ENCODE data around the gene CMTM8.

Gene CMTM8

DNA sequence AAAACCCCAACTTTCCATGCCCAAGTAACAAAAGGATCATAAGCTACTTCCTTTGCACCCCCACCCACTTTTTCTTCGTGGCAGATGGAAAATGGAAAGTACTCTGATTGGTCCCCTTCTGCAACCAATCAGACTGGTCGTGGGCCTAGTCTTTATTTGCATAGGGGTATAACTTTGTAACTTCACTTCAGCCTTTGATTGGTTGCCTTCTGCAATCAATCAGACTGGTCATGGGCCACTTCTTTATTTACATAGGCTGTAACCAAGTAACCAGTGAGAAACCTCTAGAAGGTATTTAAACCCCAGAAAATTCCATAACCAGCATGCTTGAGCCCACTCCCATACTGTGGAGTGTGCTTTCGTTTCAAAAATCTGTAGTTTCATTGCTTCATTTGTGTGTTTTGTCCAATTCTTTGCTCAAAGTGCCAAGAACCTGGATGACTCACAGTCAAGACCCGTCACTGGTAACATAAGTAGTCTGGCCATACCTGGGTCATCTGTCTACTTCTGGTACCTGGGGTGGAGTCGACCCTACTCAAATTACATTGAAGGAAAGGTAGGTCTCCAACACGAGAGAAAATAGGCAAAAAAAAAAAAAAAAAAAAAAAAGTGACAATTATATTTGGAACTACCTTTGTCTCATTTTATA lies 41.9 kb downstream of the CMTM8 start:
- TF ChIP-seq GATA2 (IDR thresholded peaks at IDR 0.05; ENCODE audit: low read depth, low read length), result no peak
- no peak for TF ChIP-seq GATA3 (IDR thresholded peaks at IDR 0.05; ENCODE audit: low read depth, low read length)

GRCh38 chr3:32281570-32282106 lies 43.2 kb downstream of the CMTM8 start:
- no peak for TF ChIP-seq GATA2 (IDR thresholded peaks at IDR 0.05; ENCODE audit: low read depth, low read length)
- TF ChIP-seq GATA3 (IDR thresholded peaks at IDR 0.05; ENCODE audit: low read depth, low read length), result no peak

- TF ChIP-seq GATA2 (IDR thresholded peaks at IDR 0.05; ENCODE audit: low read depth, low read length), result no peak
- no peak for TF ChIP-seq GATA3 (IDR thresholded peaks at IDR 0.05; ENCODE audit: low read depth, low read length)
Measured at GRCh38 chr3:32282578-32283154, 44.2 kb downstream of the CMTM8 start.

DNA sequence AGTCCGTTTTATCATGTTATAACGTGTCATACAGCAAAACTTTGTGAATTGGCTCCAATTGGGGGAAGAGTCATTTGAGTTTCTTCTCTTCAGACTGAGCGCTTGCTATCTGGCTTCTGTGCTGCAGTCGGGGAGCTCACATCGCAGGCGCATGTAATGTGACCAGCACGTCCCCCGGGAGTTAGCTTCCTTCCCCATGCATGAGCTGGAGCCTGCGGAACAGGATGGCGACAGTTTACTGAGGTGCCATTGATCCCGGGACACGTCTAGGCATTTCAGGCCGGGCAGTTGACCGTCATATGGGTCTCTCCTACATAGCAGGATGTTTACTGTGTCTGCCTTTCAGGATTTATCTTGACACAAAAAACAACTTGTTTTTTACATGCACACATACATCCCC lies 44.8 kb downstream of the CMTM8 start:
- TF ChIP-seq GATA2 (IDR thresholded peaks at IDR 0.05; ENCODE audit: low read depth, low read length) (no peak), GATA3 (IDR thresholded peaks at IDR 0.05; ENCODE audit: low read depth, low read length) (no peak)

DNA sequence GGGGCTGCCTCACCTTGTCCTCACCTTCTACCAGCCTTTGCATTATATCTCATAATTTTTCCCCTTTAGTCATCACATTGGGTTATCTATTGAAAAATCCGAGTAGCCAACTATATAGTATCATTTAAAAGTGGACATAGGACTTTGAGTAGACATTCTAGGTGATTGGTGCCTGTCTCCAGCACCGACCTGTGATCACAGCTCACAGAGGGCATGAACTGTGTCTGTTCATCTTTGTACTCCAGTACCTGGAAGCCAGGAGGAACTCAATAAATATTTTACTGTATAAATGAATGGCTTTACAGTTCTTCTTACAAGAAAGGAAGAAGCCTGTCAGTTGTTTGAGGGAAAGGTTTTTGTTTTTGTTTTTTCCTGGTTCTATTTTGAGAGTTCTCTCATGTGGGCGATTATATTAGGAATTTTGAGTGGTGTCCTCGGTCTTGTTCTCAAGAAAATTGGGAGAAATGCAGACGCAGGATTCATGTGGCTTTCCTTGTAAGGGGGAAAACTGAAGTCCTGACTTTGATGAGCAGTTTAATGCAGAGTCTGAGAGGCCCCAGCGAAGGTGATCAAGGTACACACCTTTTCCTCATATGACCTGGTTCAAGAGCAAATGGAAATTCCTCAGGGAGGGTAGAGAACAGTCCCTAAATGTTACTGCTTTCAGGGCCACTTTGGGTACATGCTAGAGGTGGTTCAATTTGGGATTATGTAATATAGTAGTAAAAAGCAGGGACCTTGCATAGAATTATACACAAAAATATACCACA lies 46.1 kb downstream of the CMTM8 start:
- no peak for TF ChIP-seq GATA3 (IDR thresholded peaks at IDR 0.05; ENCODE audit: low read depth, low read length)
- TF ChIP-seq GATA2 (IDR thresholded peaks at IDR 0.05; ENCODE audit: low read depth, low read length), result no peak

- TF ChIP-seq GATA3 (IDR thresholded peaks at IDR 0.05; ENCODE audit: low read depth, low read length), result no peak
- TF ChIP-seq GATA2 (IDR thresholded peaks at IDR 0.05; ENCODE audit: low read depth, low read length), result no peak
Measured at GRCh38 chr3:32285891-32286290, 47.4 kb downstream of the CMTM8 start.

DNA sequence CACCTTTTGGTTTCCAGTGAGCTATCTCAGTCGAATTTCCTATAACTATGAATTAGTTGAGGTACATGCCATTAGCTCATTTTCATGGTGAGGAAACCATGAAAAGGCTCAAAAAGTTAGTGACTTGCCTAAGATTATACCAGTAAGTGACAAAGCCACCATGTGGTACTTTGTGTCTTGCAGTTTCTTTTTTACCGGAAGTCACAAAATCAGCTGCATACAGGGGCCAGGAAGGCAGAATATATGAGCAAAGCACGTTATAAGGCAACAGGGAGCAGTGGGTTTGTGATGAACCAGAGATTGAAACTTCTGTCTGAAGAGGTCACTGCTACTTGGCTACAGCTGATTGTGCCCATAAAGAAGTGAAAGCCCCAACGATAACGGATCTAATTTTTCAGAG lies 50.3 kb downstream of the CMTM8 start:
- TF ChIP-seq GATA2 (IDR thresholded peaks at IDR 0.05; ENCODE audit: low read depth, low read length) (no peak), GATA3 (IDR thresholded peaks at IDR 0.05; ENCODE audit: low read depth, low read length) (no peak)

DNA sequence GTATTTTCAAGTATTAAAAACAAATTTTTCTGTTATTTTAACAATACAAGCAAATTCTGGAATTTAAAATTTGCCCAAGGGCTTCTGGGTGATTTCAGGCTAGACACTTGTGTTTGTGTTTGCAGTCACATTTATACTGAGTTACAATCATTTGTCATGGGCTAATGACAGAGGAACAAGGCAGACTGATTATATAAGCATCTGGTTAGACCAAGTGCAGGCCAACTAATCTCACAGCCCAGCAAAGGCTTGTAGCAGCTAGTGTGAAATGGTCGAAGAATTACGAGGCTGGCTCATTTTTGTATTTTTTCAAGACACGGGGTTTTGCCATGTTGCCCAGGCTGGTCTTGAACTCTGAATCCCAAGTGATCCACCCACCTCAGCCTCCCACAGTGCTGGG lies 52.1 kb downstream of the CMTM8 start:
- no peak for TF ChIP-seq GATA3 (IDR thresholded peaks at IDR 0.05; ENCODE audit: low read depth, low read length)
- TF ChIP-seq GATA2 (IDR thresholded peaks at IDR 0.05; ENCODE audit: low read depth, low read length), result no peak

GRCh38 chr3:32292085-32292796 lies 53.8 kb downstream of the CMTM8 start:
- TF ChIP-seq GATA3 (IDR thresholded peaks at IDR 0.05; ENCODE audit: low read depth, low read length) (no peak), GATA2 (IDR thresholded peaks at IDR 0.05; ENCODE audit: low read depth, low read length) (no peak)

DNA sequence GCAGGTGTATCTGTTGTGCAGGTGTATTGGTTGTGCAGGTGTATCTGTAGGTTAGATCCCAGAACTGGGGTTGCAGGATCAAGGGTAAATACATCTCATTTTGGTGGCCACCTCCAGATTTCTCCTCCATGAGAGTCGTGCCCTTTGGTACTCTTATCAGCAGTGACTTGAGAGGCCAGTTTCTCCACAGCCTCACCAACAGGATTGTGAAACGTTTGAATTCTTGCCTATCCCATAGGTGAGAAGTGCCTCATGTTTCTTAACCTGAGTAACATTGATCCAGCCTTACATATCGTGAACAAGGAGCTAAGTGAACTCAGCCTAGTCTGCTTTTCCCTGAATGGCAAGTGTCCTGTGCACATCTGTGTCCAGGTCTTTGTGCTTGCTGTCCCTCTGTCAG lies 55.4 kb downstream of the CMTM8 start:
- TF ChIP-seq GATA3 (IDR thresholded peaks at IDR 0.05; ENCODE audit: low read depth, low read length) (no peak), GATA2 (IDR thresholded peaks at IDR 0.05; ENCODE audit: low read depth, low read length) (no peak)

DNA sequence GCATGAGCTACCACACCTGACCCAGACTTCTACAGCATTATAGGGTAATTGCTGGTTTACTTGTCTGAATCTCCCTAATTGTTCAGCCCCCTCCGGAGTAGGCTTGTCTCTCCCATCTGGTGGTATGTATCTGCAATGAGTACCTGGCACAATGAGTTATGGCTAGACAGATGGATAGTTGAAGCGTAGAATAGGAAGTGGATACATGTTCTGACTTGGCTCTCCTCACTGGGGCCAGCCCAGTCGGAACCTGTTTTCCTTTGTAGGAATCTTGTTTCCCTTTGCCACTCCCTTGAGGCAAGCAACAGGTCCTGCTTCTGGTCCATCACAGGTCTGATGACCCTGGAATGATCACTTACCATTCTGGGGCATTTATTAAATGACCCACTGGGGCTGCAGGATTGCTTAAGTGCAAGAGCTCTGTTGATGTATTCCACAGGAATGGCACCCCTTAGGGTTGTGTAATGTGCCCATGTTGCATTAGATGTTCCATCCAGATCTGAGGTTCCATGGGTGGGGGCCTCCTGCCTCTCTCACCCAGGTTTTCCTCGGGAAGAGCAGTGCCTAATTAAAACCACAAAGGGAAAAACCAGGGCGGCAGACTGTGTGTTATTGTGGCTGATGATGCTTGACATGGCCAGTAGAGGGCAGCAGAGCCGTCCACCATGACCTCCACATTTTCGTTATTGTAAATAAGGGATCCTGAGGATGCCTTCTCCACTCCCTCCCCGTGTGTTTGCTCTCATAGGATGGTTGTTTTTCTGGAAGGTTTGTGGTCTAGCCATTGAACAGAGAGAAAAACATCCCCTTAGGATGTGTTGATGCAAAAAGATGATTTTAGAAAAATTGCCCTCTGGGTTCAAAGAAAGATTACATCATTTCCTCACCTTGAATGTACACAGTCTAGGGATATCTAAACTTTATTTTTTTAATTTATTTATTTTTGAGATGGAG lies 58.0 kb downstream of the CMTM8 start:
- TF ChIP-seq GATA3 (IDR thresholded peaks at IDR 0.05; ENCODE audit: low read depth, low read length) (no peak), GATA2 (IDR thresholded peaks at IDR 0.05; ENCODE audit: low read depth, low read length) (no peak)

DNA sequence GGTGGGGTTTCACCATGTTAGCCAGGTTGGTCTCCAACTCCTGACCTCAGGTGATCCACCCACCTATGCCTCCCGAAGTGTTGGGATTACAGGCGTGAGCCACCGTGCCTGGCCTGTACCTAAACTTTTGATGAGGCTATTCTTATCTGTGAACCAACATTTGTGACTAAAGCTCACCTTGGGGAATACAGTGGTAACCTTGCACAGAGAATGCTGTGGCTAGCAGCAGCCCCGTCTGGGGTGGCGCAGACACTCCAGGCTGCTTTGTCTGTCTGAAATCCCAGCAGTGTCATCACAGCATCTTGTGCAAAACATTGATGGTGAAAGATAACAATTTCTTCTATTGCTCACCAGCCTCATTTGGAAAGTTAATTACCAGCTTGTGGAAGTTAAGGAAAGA lies 58.9 kb downstream of the CMTM8 start:
- TF ChIP-seq GATA2 (IDR thresholded peaks at IDR 0.05; ENCODE audit: low read depth, low read length), result no peak
- no peak for TF ChIP-seq GATA3 (IDR thresholded peaks at IDR 0.05; ENCODE audit: low read depth, low read length)

DNA sequence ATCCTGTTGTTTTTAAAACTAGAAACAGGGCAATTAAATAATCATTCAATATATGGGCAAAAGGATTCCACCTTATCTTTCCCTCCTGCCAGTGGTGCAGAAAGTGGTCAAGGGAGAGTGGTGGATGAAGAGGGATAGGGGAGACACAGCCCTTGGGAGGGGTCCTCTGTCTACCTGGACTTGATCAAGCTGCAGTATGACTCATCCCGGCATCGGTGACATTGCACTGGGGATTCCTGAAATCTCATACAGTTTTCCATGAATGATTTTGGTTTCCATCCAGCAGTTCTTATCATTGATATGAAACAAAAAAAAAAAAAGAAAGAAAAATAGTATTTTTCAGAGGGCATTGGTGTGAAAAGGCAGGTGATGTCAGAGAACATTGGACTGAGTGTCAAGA lies 62.9 kb downstream of the CMTM8 start:
- TF ChIP-seq GATA3 (IDR thresholded peaks at IDR 0.05; ENCODE audit: low read depth, low read length) (no peak), GATA2 (IDR thresholded peaks at IDR 0.05; ENCODE audit: low read depth, low read length) (no peak)
